ENCODE measurements around the gene RPL35. TPM values are rescaled to one million over a fixed set of nuclear protein-coding genes. Genes with fewer than 3 reads are reported as not detected.

Gene RPL35
- total and polyA plus RNA-seq, 2 of the 8 experiments (the other 6 are each of a cell fraction or from before 2014, with no cell fraction given), result 1,831 to 2,448 TPM

GRCh38 chr9:124852829-124853531 lies 8.8 kb downstream of the RPL35 start, which contains the start of gene WDR38 (continued):
- TF ChIP-seq TAF7 (optimal IDR thresholded peaks at IDR 0.05; ENCODE audit: borderline replicate concordance, low read depth, low read length), result peak; percentile 20
- peak; percentile 66; the same call in 1 of the 2 replicates for TF ChIP-seq BACH1 (IDR thresholded peaks at IDR 0.05; ENCODE audit: low read length)
- TF ChIP-seq YY1 (IDR thresholded peaks at IDR 0.05; ENCODE audit: low read depth, low read length), result peak; percentile 57; the same call in 1 of the 2 replicates
- TF ChIP-seq SIN3A (conservative IDR thresholded peaks at IDR 0.05 in 1 of 2, IDR thresholded peaks at IDR 0.05 in 1 of 2; ENCODE audit: low read depth in 1 of 2, low read length in 2 of 2), result peak in 1 of 2 experiments; percentile 84; a peak in 1 of 4 replicates
- TF ChIP-seq CEBPB (IDR thresholded peaks at IDR 0.05; ENCODE audit: low read depth, low read length), result no peak; the same call in 1 of the 2 replicates
- no peak for TF ChIP-seq RFX5 (IDR thresholded peaks at IDR 0.05; ENCODE audit: borderline replicate concordance, low read depth, low read length)
- peak; percentile 95 for TF ChIP-seq KDM5A (IDR thresholded peaks at IDR 0.05; ENCODE audit: low read length)
- 0 out of 2 replicates have a peak, but pooled peaks have one; percentile 7 for TF ChIP-seq JUND (IDR thresholded peaks at IDR 0.05; ENCODE audit: low read length)
- TF ChIP-seq RAD21 (IDR thresholded peaks at IDR 0.05 in 1 of 2, conservative IDR thresholded peaks at IDR 0.05 in 1 of 2; ENCODE audit: low read depth in 2 of 2, low read length in 2 of 2), result peak; percentile 74 to 77
- TF ChIP-seq ASH2L (IDR thresholded peaks at IDR 0.05; ENCODE audit: low read length), result peak; percentile 46
- peak; percentile 93 for TF ChIP-seq KDM1A (IDR thresholded peaks at IDR 0.05; ENCODE audit: borderline replicate concordance, low read length)
- TF ChIP-seq HDAC2 (IDR thresholded peaks at IDR 0.05; ENCODE audit: borderline replicate concordance in 1 of 2, low read depth in 2 of 2, low read length in 2 of 2), result peak; percentile 7 to 87; a peak in 1 of 4 replicates
- TF ChIP-seq EP300 (IDR thresholded peaks at IDR 0.05; ENCODE audit: borderline replicate concordance in 1 of 2, low read depth in 2 of 2, low read length in 2 of 2), result no peak
